GM10266 (cell line): ENCODE data around the gene GASK1A.

Experiments used
- DNase-seq: peaks from one replicate; pipeline ENCODE4 v3.0.0; 2012; ENCODE audit errors: extremely low spot score
- TF ChIP-seq, protein P1 (sequence below): IDR thresholded peaks from 2 replicates; pipeline ENCODE4 v1.5.1; 2012; ENCODE audit warnings: mild to moderate bottlenecking, low read depth; ENCODE audit not compliant: control insufficient read depth, insufficient read depth; ENCODE audit errors: missing control alignments

The GASK1A gene

DNA sequence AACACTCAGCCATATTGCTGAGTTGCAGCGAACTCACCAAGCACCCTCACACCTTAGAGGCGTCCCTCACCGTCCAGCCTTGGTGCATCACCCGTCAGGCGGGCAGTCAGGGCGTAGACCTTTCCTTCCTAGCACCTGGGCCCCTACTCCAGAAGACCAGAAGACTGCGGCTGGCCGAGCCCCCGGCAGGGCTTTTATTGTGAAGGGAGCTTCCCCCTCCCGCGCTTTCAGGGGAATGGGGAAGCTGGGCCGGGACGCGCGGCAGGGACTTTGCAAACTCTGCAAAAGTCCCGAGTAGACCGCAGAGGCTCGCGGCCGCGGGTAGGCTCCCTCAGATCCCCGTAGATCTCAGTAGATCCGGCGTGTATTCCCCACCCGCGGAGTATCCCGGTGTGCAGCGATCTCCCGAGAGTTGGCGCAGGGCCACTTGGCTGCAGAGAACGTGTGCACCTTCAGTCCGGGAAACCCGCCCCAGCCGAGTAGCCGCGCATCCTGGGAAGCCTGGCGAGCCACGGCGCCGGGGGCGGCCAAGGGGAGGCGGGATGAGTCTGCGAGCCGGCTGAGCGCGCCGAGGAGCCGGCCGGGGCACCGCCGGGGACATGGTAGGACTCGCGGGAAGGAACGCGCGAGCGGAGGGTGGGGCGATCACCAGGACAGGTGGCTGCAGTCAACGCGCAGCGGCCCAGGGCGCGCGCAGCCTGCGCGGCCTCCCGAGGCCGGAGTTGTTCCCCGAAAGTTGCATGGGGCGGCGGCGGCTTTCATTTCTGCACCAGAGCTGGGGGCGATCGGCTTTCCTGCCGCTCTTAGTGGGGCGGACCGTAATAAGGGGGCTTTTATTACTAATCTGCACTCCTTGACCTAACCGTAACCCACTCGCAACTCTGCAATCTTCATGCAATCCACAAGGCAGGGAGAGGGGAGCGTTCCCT lies at the start of gene GASK1A:
TSS of gene GASK1A (plus strand) at position 268 of the 929 bp plus-strand sequence. CDS start at position 600, 332 bp downstream.
- DNase-seq, result no peak

DNA sequence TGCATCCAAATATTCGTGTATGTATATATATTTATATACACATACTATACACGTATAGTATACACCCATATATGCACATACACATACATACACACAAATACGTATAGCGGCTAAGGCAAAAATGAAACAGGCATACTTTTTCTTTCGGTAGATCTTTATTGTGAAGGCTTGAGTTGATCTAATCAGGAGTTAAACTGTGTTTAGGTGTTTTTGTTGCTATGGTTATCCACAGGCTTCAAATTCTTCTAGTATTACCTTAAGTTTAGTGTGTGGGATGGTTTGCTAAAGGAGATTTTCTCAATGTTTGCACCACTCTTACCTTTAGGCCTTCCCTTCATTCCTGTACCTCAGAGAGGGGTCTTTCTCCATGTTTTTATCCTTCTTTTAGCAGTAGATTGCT lies 45.0 kb upstream of the GASK1A start:
- DNase-seq, result no peak
- TF ChIP-seq, protein P1, sequence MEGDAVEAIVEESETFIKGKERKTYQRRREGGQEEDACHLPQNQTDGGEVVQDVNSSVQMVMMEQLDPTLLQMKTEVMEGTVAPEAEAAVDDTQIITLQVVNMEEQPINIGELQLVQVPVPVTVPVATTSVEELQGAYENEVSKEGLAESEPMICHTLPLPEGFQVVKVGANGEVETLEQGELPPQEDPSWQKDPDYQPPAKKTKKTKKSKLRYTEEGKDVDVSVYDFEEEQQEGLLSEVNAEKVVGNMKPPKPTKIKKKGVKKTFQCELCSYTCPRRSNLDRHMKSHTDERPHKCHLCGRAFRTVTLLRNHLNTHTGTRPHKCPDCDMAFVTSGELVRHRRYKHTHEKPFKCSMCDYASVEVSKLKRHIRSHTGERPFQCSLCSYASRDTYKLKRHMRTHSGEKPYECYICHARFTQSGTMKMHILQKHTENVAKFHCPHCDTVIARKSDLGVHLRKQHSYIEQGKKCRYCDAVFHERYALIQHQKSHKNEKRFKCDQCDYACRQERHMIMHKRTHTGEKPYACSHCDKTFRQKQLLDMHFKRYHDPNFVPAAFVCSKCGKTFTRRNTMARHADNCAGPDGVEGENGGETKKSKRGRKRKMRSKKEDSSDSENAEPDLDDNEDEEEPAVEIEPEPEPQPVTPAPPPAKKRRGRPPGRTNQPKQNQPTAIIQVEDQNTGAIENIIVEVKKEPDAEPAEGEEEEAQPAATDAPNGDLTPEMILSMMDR, result no peak

More for the DNA sequence above, at the start of gene GASK1A:
- TF ChIP-seq, protein P1, result no peak

DNA sequence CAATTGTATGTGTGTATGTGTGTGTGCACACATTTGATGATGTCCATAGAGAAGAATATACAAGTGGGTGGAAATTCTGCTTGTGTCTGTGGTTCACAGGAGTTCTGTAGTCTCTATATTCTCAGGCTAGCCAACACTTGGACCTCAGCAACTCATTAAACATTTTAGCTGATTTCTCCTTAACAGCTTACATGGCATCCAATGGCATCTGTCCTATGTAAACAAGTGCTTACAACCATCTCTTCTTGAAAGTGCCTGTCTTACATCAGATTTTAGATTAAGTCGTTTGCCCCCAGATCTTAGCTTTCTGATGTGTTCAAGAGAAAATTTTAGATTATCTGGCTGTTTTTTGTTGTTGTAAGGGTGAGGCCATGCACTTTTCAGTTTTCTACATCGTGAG lies 44.2 kb upstream of the GASK1A start:
- TF ChIP-seq, protein P1, result no peak
- DNase-seq, result no peak

DNA sequence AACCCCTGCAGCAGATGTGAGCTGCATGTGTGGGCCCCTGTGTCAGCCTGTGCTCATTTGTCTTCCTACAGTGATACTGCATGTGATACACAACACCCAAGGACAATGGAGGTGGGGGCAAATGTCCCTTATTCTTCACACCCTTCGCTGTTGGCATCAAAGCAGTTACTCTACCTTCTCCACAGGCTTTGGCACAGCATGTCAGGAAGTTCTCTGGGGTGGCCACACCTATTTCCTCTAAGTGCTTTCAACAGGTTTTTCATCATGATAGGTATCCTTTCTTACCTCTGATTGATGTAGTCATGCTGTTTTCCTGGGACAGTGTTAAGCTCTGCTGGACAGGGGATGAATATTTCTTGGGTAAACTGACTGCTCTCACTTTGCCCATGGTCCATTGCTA lies 43.6 kb upstream of the GASK1A start:
- TF ChIP-seq, protein P1, result no peak
- no peak for DNase-seq

DNA sequence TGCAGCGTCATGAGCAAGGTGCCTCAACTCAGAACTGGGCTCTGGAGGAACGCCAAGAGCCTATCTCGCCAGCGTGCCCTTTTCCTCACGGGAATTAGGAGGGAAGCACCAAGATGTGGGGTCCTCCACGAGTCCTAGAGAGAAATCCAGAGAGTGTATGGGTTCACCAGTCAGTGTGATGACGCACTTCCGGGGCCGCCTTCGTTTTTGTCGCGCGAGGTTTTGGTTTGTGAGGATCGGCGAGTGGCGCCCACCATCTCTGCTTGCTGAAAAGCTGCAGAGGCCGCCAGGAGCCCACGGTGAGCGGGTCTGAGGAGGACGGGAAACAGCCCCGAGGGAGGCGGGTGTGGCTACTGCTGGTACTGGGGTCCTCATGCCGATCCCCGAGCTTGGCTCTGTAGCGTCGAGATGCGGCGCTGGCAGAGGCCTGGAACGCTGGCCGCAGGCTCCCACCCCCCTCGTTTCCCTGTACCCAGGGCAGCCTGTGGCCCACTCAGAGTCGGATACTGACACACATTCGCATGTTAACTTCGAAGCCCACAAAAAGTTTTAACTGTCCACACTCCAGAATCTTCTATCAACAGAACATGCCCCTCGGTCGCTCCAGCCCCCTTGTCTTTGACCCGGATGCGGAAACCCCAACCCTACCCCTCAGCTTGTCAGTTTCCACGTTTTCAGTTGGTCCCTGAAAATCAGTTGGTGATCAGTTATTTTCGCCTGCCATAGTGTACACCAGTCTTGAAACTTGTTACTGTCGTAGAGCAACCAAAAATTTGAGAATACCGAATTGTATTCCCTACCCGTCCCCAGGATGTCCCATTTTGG lies 42.7 kb upstream of the GASK1A start:
- DNase-seq, result no peak
- TF ChIP-seq, protein P1, result no peak

DNA sequence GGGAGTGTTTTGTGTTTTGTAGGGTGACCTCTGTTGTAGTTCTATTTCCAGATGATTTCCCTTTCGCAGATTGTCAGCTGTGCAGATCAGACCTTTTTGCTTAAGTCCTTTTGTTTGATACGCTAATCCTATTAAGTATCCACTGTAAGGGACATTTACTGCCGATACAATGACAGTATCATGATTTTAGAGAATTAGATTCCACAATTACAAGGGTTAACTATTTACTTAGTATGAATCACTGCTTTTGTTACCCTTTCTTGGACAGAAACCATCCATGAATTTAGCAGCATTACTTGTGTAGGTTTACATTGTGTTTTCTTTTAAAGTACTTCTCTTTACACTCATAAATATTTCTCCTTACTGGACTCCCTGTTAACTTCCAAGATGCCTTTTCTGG lies 41.8 kb upstream of the GASK1A start:
- TF ChIP-seq, protein P1, result no peak
- DNase-seq, result no peak
